ENCODE measurements around the gene SYT7.
"Not testable (repeated sequence)": the region's sequence is repeated elsewhere in the genome, so short reads cannot be mapped to it uniquely, and the experiment has no call there.

Gene SYT7

DNA sequence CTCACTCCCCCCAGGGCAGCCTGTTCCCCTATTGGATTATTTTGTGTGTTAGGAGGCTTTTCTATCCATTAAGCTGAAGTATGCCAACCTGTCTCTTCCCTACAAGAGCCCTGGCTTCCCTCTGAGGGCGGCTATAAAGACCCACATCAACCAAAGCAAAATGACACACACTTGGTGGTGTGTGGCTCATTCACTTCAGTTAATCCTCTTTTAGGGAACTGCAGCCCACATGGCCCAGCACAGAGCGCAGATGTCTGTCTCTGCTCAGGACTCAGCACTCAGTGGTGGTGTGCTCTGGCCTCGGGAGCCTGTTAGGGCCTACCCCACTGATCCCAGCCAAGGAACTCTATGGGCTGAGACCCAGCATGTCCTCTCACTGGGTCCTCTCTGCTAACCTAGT, 104.5 kb downstream of the SYT7 start:
- DNase-seq (ENCODE audit: low read depth in 2 of 2) = no peak

- no peak for DNase-seq (ENCODE audit: low read depth in 2 of 2)
Observed at GRCh38 chr11:61475433-61475832, 105.4 kb downstream of the SYT7 start.

DNA sequence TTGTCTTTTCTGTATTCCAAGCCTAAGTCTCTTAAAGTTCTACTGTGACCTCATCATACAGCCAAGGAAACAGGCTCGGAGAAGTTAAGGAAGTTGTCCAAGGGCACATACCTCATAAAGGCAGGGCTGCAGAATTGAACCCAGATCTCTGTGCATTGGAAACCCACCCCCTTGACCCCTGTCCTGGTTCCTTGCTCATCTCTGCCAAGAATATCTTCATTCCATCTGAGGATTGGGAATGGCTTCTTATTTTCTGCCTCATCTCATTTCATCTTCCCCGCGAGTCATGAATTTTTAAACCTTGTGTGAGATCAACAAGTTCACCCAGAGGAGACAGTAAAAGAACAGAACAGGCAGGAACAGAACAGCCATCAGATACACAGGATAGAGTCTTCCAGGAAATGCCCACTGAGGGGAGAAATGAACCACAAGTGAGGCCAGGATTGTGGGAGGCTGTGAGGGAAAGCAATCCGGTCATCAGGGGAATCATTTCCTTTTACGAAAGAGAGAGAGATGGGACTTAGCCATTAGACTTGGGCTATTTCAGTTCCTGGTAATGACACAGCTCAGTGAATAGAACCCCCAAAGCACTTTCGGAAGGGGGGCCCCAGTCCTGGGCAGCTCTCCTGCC, 106.7 kb downstream of the SYT7 start:
- DNase-seq (ENCODE audit: low read depth in 2 of 2) = no peak

- DNase-seq (ENCODE audit: low read depth in 2 of 2) = no peak
Observed at GRCh38 chr11:61473370-61474012, 107.4 kb downstream of the SYT7 start.

- DNase-seq (ENCODE audit: low read depth in 2 of 2) = no peak
Observed at GRCh38 chr11:61472868-61473267, 108.0 kb downstream of the SYT7 start.

- DNase-seq (ENCODE audit: low read depth in 2 of 2) = no peak
Observed at GRCh38 chr11:61472282-61472681, 108.6 kb downstream of the SYT7 start.

DNA sequence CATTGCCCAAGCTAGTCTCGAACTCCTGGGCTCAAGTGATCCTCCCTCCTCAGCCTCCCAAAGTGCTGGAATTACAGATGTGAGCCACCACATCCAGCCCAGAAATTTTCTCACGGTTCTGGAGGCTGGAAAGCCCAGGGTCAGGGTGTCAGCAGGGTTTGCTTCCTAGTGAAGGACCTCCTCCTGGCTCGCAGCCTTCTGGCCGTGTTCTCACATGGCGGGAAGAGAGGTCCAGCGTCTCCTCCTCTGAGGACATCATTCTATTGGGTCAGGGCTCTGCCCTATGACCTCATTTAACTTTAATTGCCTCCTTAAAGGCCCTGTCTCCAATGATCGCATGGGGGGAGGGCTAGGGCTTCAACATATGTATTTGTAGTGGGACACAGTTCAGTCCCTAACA, 112.9 kb downstream of the SYT7 start:
- no peak for DNase-seq (ENCODE audit: low read depth in 2 of 2)

DNA sequence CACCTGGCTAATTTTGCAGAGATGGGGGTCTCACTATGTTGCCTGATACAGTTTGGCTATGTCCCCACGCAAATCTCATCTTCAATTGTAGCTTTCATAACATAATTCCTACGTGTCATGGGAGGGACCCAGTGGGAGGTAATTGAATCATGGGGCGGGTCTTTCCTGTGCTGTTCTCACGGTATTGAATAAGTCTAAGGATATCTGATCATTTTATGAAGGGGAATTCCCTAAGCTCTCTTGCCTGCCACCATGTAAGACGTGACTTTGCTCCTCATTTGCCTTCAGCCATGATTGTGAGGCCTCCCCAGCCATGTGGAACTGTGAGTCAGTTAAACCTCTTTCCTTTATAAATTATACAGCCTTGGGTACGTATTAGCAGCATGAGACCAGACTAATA, 113.3 kb downstream of the SYT7 start:
- DNase-seq (ENCODE audit: low read depth in 2 of 2) = not testable (repeated sequence)

Measured in stimulated activated CD8-positive, alpha-beta memory T cell treated with anti-CD3 and anti-CD28 coated beads, Interleukin-2, amount 100 ng/mL, for 48 hours (primary cell).